Fibroblast of lung (primary cell): ENCODE results near the gene PORCN.

Source experiments
- CTCF ChIP-seq, 2 donors: IDR thresholded peaks in 1 of 2; conservative IDR thresholded peaks in 1 of 2; 1 replicate in 1 of 2; 2 replicates in 1 of 2; pipeline ENCODE4 v1.5.1; 2011 to 2012; ENCODE audit warnings: low read length in 2 of 2, control low read depth in 1 of 2, inconsistent platforms in 1 of 2, low read depth in 1 of 2, mild to moderate bottlenecking in 1 of 2
- EZH2 ChIP-seq: IDR thresholded peaks from 2 replicates; pipeline ENCODE4 v1.5.1; 2012; ENCODE audit warnings: low read length, control low read depth, mild to moderate bottlenecking; ENCODE audit errors: missing control alignments

- TF ChIP-seq CTCF (conservative IDR thresholded peaks at IDR 0.05 in 1 of 2, IDR thresholded peaks at IDR 0.05 in 1 of 2; ENCODE audit: low read depth in 1 of 2, low read length in 2 of 2) (no peak), EZH2 (no peak)
These were observed 10.4 kb upstream of the PORCN start for GRCh38 chrX:48498374-48498809.
